ENCODE measurements around the gene DCN. TPM values are rescaled to one million over a fixed set of nuclear protein-coding genes. Genes with fewer than 3 reads are reported as not detected.

DCN gene
- total RNA-seq, 1 experiment from 2014 or later: 2.0 TPM

GRCh38 chr12:91183551-91183950 lies 934 bp upstream of the DCN start (continued):
- TF ChIP-seq ZNF281 (CRISPR knock-in tag; IDR thresholded peaks at IDR 0.05): no peak

- DNase-seq (ENCODE audit: low spot score) (no peak), ATAC-seq (no peak)
- H3K9me3 Mint-ChIP-seq: no peaks in the 10 kb centered on the region
- H3K4me1 Mint-ChIP-seq: peaks cover 19% of the 10 kb centered on the region
- H3K36me3 Mint-ChIP-seq: no peaks in the 10 kb centered on the region
- H3K27ac Mint-ChIP-seq: no peak overlapping the region
- ChIA-PET CTCF (interaction anchor here (1.0 kb wide), 1 partner anchor 72 kb away, joined by 3 read pairs; no protein-coding TSS in a partner anchor), POLR2A (no interaction called here)
- TF ChIP-seq ZNF121 (CRISPR knock-in tag; IDR thresholded peaks at IDR 0.05) (no peak), JAZF1 (CRISPR knock-in tag; IDR thresholded peaks at IDR 0.05) (no peak), ZBTB43 (CRISPR knock-in tag; IDR thresholded peaks at IDR 0.05) (no peak), PRRX2 (CRISPR knock-in tag; IDR thresholded peaks at IDR 0.05) (no peak), ATF3 (CRISPR knock-in tag; conservative IDR thresholded peaks at IDR 0.05) (no peak), ATF2 (CRISPR knock-in tag; IDR thresholded peaks at IDR 0.05; ENCODE audit: borderline replicate concordance, low read depth) (no peak), PRDM15 (CRISPR knock-in tag; IDR thresholded peaks at IDR 0.05) (no peak), NFE2L1 (CRISPR knock-in tag; IDR thresholded peaks at IDR 0.05) (no peak), HMGA2 (CRISPR knock-in tag; IDR thresholded peaks at IDR 0.05) (no peak)
- H3K27me3 Mint-ChIP-seq (ENCODE audit: low read depth): no peaks in the 10 kb centered on the region
- no peak overlapping the region for H3K4me3 Mint-ChIP-seq
These were observed 1.8 kb downstream of the DCN start for GRCh38 chr12:91180582-91181395.

GRCh38 chr12:91179966-91180561 lies 2.6 kb downstream of the DCN start:
- CTCF ChIA-PET: interaction anchor here (1.0 kb wide), 1 partner anchor 71 kb away, joined by 3 read pairs; no protein-coding TSS in a partner anchor
- POLR2A ChIA-PET: no interaction called here
- Mint-ChIP-seq H3K9me3 (no peaks in the 10 kb centered on the region), H3K4me3 (no peak overlapping the region), H3K27ac (no peak overlapping the region), H3K27me3 (ENCODE audit: low read depth) (no peaks in the 10 kb centered on the region), H3K4me1 (peaks cover 19% of the 10 kb centered on the region), H3K36me3 (no peaks in the 10 kb centered on the region)
- ATAC-seq (no peak), DNase-seq (ENCODE audit: low spot score) (no peak)
- TF ChIP-seq HMGXB4 (CRISPR knock-in tag; IDR thresholded peaks at IDR 0.05): no peak
- no peak for TF ChIP-seq SMAD4 (CRISPR knock-in tag; IDR thresholded peaks at IDR 0.05)
- TF ChIP-seq ZNF396 (CRISPR knock-in tag; IDR thresholded peaks at IDR 0.05; ENCODE audit: borderline replicate concordance): no peak
- TF ChIP-seq PRDM15 (CRISPR knock-in tag; IDR thresholded peaks at IDR 0.05): no peak
- TF ChIP-seq JUN (CRISPR knock-in tag; IDR thresholded peaks at IDR 0.05): no peak

Data from WTC11 (cell line).